HG03378 (cell line): ENCODE data around the gene RRP36.
A peak's percentile ranks its signal among the peaks of the same experiment; 100 is the strongest.

Source experiments
- ATAC-seq: cut with Tn5 transposase; IDR thresholded peaks from one replicate; pipeline ENCODE4 v1.9.1; 2021; ENCODE audit warnings: mild to moderate bottlenecking, moderate library complexity; ENCODE audit not compliant: unreplicated experiment

Gene RRP36

DNA sequence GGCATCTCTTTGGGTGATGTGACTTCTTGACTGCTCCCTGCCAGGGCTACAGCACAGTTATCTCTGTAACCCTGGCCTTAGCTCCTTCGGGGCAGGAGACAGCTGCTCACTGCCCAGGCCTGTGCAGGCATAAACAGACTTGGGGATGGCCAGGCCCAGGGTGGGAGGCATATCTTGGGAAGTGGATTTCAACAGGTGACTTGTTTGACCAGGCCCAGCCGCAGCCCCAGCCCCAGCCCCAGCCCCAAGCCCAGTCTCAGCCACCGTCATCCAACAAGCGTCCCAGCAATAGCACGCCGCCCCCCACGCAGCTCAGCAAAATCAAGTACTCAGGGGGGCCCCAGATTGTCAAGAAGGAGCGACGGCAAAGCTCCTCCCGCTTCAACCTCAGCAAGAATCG, 15.2 kb upstream of the RRP36 start:
- no peak for ATAC-seq

- ATAC-seq = no peak
Measured at GRCh38 chr6:43007126-43007525, 14.3 kb upstream of the RRP36 start.

- ATAC-seq = no peak
Measured at GRCh38 chr6:43009124-43009523, 12.3 kb upstream of the RRP36 start.

GRCh38 chr6:43011207-43011606, 10.2 kb upstream of the RRP36 start:
- ATAC-seq = no peak

DNA sequence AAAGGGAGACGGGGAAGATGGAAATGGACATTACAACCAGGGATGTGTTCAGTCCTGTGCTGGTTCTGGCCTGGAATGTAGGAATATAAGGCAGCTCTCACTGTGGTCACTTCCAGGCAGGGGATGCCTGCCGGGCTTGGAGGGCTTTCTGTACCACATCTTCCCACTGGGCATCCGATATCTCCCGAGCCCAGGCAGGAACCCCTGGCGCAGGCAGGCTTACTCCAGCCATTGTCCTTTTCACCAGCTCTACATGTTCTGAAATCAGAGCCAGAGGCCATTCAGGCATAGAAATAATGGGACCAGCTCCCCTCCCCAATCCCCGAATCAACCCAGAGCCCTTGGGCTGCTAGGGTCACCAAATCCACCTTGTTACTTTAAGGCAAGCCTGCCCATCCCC, 9.1 kb upstream of the RRP36 start:
- ATAC-seq = no peak

- peak; percentile 1 for ATAC-seq
Measured at GRCh38 chr6:43013097-43013842, 8.2 kb upstream of the RRP36 start.

- peak; percentile 92 for ATAC-seq
Measured at GRCh38 chr6:43013843-43014433, 7.5 kb upstream of the RRP36 start, which contains the start of the genes KLHDC3 and MEA1. Gene KLHDC3 (plus strand): TSS chr6:43014249. CDS start chr6:43017193, 2,944 bp downstream. Gene MEA1 (minus strand): TSS chr6:43013946. CDS start chr6:43013813, 133 bp downstream.

GRCh38 chr6:43014434-43014909, 7.0 kb upstream of the RRP36 start:
- no peak for ATAC-seq

GRCh38 chr6:43016176-43016942, 5.1 kb upstream of the RRP36 start:
- ATAC-seq = no peak

DNA sequence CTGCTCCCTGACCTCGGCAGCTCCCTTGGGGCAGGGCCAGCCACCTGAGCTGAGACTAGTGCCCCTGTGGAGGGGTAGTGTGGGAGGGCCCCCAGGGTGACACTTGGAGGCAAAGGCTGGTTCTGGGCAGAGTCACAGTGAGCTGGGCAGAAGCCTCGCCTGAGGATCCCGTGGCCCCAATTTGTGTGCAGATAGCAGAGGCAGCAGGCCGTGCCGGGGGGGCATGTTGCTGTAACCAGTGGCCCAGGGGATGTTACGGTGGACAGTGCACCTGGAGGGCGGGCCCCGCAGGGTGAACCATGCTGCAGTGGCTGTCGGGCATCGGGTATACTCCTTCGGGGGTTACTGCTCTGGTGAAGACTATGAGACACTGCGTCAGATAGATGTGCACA, 4.5 kb upstream of the RRP36 start:
- ATAC-seq = no peak

DNA sequence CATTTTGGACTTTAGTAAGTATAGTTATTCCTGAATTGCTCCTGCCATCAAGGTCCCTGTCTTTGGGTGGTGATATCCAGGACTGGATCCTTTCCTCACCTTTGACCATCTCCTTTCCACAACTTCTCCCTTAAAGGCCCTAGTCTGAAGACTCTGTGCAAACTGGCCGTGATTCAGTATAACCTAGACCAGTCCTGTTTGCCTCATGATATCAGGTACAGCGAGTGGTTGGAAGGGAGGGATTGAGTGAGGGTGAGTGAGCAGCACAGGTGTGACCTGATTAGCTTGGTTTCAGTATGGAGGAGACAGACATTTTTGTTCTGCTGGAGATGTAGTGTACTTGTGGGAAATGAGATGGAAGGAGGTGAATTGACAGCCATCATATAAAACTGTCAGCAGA, 2.3 kb upstream of the RRP36 start:
- no peak for ATAC-seq

DNA sequence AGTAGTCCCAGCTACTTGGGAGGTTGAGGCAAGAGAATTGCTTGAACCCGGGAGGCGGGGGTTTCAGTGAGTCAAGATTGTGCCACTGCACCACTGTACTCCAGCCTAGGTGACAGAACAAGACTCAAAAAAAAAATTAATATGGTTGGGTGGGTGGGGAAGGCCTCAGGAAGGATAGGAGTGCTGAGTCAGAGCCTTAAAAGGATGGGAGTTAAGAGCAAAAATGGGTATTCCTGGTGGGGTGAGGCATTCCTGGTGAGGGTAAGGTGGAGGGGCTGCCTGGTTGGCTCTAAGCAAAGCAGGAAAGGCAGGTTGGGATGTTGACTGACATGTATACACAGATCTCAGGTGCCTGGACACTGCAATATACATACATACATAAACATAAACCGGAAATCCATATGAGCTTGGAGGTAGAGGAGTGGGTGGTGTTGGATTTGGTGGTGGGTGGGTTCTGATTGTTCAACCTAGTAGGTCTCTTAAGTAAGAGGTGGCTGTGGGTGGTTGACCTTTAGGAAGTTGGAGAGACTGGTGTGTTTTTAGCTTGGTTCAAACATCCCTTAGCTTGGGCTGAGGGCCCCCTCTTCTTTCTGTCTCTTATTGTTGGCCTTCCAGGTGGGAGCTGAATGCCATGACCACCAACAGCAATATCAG, 1.2 kb upstream of the RRP36 start:
- no peak for ATAC-seq

GRCh38 chr6:43020847-43021246, 576 bp upstream of the RRP36 start:
- ATAC-seq = no peak

DNA sequence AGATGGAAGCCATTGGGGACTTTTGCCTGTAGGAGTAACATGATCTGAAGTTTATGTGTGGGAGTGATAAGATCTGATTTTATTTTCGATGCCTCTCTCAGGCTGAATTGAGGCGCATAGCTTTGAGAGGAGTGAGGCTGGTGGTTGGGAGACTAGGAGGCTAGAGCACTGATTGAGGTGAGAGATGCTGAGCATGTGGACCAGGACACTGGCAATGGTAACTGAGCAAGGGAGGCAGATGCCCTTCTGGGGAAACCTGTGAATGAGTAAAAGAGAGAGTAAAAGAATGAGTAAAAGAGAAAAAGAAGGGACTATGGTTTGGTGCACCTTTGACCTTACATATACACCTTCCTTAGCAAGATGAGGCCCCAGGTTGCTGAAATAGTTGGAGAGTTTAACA, 3.0 kb downstream of the RRP36 start:
- ATAC-seq = no peak

DNA sequence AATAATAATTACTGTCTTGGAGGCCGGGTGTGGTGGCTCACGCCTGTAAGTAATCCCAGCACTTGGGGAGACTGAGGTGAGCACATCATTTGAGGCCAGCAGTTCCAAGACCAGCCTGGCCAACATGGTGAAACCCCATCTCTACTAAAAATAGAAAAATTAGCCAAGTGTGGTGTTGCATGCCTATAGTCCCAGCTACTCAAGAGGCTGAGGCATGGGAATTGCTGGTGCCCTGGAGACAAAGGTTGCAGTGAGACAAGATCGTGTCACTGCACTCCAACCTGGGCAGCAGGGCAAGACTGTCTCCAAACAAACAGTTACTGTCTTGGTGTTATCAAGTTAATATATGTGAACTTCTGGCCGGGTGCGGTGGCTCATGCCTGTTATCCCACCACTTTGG, 4.9 kb downstream of the RRP36 start:
- ATAC-seq = no peak

DNA sequence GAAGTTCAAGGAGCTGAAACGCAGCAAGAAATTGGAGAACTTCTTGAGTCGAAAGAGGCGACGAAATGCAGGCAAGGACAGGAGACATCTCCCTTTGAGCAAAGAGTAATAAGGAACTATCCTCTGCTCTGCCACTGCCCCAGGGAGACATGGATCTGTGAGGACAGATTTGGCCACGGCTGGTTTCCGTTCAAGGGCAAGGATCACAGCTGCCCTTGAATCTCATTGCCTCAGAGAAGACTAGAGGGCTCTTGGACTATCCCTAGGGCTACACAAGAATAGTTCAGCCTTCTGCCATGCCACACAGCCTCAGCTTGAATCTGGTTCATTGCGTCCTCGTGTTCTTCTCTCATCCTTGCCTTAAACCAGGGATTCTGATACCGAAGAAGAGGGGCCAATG, 7.7 kb downstream of the RRP36 start:
- no peak for ATAC-seq

GRCh38 chr6:43032326-43032725, 10.9 kb downstream of the RRP36 start:
- ATAC-seq = no peak

DNA sequence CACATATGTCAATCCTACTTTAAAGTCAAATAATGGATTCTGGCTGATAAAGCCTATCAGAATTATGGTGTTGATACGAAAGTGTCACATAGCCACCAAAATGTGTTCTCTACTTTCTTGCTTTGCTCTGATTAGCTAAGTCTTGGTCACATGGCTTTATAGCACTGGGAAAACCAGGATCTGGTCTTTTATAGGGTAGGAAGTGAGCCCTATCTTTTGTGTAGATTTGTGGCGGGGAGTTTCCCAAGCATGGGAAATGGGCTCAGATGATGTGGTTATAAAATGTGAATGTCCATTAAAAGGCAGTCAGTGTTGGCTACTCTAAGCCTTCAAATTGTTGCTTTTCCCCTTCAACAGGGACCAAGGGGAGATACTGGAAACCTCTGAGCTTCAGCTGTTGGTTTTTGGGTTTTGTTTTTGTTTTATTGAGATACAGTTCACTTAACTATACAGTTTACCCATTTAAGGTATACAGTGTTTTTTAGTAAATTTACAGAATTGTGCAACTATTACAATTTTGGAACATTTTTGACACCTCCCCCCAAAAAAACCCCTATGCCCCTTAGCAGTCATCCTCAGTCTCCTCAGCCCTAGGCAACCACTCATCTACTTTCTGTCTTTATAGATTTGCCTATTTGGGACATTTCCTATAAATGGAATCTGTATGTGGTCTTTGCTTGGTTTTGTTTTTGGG, 12.2 kb downstream of the RRP36 start:
- no peak for ATAC-seq

- no peak for ATAC-seq
Measured at GRCh38 chr6:43034190-43034525, 12.7 kb downstream of the RRP36 start.

DNA sequence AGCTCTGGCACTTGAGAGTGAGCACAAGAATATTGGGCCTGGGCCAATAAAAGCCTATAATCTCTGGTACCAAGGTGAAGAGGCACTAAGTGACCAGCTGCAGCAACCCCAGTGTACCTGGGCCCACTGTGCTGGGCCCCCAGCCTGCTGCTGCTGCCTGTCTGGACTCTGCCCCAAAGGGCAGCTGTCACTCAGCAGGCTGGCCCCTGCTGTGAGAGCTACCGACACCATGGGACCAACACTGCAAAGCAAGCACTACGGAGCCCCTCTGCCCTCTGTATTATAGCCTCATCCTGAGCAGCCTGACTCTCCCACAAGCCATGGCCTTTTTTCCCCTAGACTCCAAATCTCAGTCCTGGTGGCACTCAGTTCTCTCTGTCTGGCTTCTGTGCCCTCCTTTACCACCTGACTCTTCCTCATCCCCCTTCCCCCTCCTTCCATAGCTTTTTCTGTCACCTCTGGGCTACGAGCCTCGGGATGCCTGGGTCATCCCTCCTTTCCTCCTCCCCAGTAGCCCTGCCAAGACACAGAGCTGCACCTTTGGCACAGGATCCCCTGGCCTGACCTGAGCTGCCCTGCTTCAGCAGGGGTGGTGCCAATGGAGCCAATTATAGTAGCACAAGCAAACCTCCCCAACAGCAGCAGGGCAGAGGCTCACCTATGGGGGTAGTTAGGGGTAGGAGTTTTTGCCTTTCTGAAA, 14.2 kb downstream of the RRP36 start:
- no peak for ATAC-seq
